Cardiac fibroblast (primary cell): ENCODE results near the gene DEFB123.
A peak's percentile ranks its signal among the peaks of the same experiment; 100 is the strongest.

ENCODE experiments used
- DNase-seq, 2 donors: peaks; one replicate each; pipeline versions ENCODE4 v3.0.0 to v3.0.0-alpha.2; 2010; ENCODE audit warnings: low read depth in 2 of 2
- H3K4me3 ChIP-seq, 2 donors: replicated peaks in 1 of 2; 1 replicate in 1 of 2; 2 replicates in 1 of 2; pipeline ENCODE4 v1.5.1; 2011; ENCODE audit warnings: low read depth in 2 of 2, low read length in 2 of 2, mild to moderate bottlenecking in 2 of 2, moderate library complexity in 1 of 2
- CTCF ChIP-seq: IDR thresholded peaks from one replicate; pipeline ENCODE4 v1.5.1; 2011; ENCODE audit warnings: low read depth, mild to moderate bottlenecking, low read length, inconsistent platforms

The DEFB123 gene, protein sequence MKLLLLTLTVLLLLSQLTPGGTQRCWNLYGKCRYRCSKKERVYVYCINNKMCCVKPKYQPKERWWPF

GRCh38 chr20:31440012-31440659 is at the start of gene DEFB123:
TSS of gene DEFB123 (plus strand) at chr20:31440632. CDS start at chr20:31440699, 67 bp downstream.
- DNase-seq: no peak
- TF ChIP-seq CTCF: peak; percentile 32
- no peak within 1 kb of the TSS for H3K4me3 ChIP-seq

GRCh38 chr20:31392836-31393235 is 47.6 kb upstream of the DEFB123 start:
- H3K4me3 ChIP-seq: no peak overlapping the region
- no peak for TF ChIP-seq CTCF
- DNase-seq: no peak

- no peak overlapping the region for H3K4me3 ChIP-seq
- TF ChIP-seq CTCF: no peak
- no peak for DNase-seq
Observed at GRCh38 chr20:31394900-31395299, 45.5 kb upstream of the DEFB123 start.

GRCh38 chr20:31403886-31404285 is 36.5 kb upstream of the DEFB123 start:
- no peak for DNase-seq
- no peak overlapping the region for H3K4me3 ChIP-seq
- TF ChIP-seq CTCF: no peak

GRCh38 chr20:31406115-31406514 is 34.3 kb upstream of the DEFB123 start, which contains the start of gene DEFB121:
TSS of gene DEFB121 (minus strand) at chr20:31406215. CDS start at chr20:31406152, 63 bp downstream.
- no peak for DNase-seq
- H3K4me3 ChIP-seq: no peak within 1 kb of the TSS

DNA sequence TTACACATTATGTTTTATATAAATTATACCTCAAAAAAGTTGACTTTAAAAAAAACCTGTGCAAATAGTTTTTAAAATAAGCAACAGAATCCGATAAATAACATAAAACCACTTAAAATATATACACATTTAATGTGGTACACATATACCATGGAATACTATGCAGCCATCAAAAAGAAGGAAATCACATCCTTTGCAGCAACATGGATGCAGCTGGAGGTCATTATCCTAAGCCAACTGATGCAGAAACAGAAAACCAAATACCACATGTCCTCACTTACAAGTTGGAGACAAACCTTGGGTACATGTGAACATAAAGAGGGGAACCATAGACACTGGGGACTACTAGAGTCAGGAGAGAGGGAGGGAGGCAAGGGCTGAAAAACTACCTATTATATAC is 30.4 kb upstream of the DEFB123 start:
- no peak overlapping the region for H3K4me3 ChIP-seq
- DNase-seq: no peak
- TF ChIP-seq CTCF: no peak

More at GRCh38 chr20:31406115-31406514, 34.3 kb upstream of the DEFB123 start, which contains the start of gene DEFB121:
- no peak for TF ChIP-seq CTCF
